GM18505 (cell line): ENCODE results near the gene ASTN2.

Source experiments
- ATAC-seq: cut with Tn5 transposase; IDR thresholded peaks from one replicate; pipeline ENCODE4 v1.9.1; 2021; ENCODE audit not compliant: unreplicated experiment
- POLR2A ChIP-seq: IDR thresholded peaks from 4 replicates; pipeline ENCODE4 v1.6.1; 2011; ENCODE audit warnings: borderline replicate concordance; ENCODE audit not compliant: insufficient read depth, insufficient read length; ENCODE audit errors: extremely low read depth

ASTN2 gene

DNA sequence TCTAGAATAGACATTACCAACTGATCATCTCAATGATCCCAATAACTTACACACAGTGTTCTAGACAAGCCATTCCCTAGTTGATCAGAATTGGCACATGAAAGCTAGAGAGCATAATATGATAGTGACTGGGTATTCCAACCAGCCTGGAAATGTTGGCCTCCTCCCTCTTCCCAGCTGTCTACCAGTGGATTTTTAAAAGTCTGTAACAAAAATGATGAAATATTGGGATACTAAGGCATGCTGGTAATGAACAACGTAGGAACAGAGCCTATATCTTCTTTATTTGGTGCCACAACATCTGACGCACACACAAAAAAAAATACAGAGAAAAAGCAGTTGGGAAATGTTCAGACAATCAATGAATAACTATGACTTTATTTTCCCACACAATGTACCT, 692.9 kb downstream of the ASTN2 start:
- no peak for TF ChIP-seq POLR2A

DNA sequence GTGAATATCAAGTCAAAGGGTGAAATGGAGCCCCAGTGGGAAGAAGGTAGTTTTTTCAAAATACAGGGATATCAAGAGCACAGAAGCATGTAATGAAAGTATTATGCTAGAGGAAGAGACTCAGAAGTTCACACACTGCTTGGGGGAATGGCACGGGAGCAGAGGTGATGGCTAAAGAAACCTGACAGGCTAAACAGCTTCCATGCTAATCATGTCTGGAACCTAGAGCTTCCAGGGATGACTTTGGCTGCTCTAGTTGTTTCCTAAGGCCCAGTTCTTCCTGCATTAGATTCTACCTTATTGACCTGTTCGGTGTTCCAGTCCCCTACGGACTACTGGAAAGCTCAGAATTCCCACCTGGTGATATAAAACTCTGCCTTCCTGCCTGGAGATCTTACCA, 693.4 kb downstream of the ASTN2 start:
- no peak for TF ChIP-seq POLR2A
- no peak for ATAC-seq

More for the DNA sequence above, 692.9 kb downstream of the ASTN2 start:
- ATAC-seq, result no peak

DNA sequence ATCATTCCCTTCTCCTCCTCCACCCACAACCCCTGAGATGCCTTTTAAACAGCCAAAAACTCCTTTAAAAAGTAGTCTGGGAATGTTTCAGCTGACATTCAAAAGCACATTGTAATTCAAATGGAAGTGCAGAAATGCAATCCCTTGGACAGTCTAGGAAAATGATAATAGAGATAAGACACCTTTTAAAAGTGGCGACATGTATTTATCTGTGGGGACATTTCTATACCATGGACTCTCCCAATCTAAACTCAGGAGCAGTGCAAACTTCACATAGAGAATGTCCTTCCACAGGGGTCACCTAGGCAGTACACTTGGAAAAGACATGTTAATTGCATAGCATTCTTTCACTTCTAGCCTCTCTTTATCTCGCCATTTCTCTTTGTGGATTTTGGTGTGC, 694.7 kb downstream of the ASTN2 start:
- no peak for TF ChIP-seq POLR2A
- no peak for ATAC-seq

DNA sequence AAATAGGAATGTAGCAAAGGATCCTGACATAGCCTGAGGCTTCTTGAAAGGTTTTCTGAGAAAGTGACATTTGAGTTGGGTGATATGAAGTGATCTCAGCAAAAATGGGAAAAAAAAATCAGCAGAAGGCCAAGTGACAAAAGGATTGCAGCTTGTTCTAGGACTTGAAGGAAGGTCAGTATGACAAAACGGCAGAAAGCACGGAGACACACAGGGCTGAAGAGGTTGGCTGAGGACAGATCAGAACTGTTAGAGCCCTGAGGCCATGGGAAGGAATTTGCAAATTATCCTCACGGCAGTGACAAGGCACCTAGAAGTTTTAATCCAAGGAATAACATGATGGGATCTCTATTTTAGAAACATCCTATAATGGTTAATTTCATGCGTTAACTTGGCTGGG, 696.7 kb downstream of the ASTN2 start:
- no peak for ATAC-seq
- no peak for TF ChIP-seq POLR2A

GRCh38 chr9:116717150-116717549, 697.7 kb downstream of the ASTN2 start:
- ATAC-seq, result no peak
- no peak for TF ChIP-seq POLR2A

DNA sequence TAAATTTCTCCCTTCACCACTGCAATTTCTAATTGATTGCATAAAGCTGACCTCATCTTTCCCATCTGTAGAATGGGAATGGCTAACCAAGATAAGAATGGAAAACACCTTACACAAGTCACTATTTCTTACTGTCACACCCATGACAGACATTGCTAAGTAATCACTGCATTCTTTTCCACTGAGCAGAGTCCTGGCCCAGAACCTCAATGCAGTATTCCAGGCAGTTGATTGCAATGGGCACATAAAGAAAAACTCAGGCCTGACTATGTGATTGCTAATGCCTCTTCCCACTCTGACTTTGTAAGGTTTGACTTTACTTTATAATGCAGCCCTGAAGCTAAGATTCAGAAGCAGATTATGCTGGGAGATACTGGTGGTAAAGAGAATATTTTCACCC, 698.4 kb downstream of the ASTN2 start:
- TF ChIP-seq POLR2A, result no peak
- no peak for ATAC-seq

DNA sequence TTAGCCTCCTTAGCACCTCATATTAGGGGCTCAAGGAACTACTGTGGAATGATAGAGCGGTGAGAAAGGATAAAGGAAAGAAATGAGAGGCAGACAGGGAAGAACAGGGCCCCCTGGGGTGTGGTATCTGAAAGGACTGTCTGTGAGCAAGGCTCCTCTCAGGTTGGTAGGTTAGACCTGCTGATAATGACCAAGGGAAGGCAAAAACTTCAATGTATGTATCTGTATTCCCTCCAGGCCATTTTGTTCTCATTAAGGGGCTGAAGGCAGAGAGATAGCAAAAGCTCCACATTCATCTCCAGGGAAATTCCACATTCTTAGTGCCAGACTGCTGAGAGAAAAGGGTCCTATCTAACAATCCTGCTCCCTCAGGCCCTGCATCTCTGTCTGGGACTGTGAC, 699.1 kb downstream of the ASTN2 start:
- no peak for ATAC-seq

GRCh38 chr9:116713271-116713670, 701.6 kb downstream of the ASTN2 start:
- TF ChIP-seq POLR2A, result no peak
- ATAC-seq, result no peak

More for the DNA sequence above, 699.1 kb downstream of the ASTN2 start:
- TF ChIP-seq POLR2A, result no peak

DNA sequence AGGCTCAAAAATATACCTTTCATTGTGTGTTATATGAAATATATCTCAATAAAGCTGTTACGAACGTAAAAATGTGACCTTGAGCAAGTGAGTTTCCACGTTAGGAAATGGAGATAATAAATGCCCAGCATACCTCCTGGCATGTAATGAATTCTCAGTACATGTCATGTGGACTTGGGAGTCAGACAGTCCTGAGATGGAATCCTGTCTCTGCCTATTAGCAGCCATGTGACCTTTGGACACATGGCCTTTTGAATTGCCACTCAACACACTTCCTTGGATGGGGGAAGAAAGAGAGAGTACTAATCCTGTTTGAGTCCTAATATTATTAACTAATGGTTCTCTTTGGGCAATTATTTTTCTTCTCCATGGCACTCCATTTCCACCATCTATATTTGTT, 702.1 kb downstream of the ASTN2 start:
- TF ChIP-seq POLR2A, result no peak
- ATAC-seq, result no peak

- no peak for ATAC-seq
- no peak for TF ChIP-seq POLR2A
Measured at GRCh38 chr9:116706310-116707290, 708.3 kb downstream of the ASTN2 start.

DNA sequence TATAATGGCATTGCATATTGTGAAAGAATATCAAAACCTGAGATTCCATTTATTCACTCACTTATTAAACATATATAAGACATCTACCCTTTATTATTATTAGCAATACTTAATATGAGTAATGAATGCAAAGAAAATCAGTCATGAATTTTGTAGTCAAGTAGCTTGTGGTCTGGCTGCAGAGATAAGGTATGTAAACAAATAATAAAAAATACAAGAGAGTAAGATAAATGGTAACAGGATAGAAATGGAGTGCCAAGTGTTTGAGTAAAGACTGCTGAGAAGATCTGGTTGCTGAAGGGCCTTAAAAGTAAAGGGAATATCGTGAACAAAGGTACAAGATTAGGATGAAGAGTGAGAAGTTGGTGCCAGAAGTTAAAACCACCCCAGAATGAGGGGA, 709.3 kb downstream of the ASTN2 start:
- no peak for ATAC-seq
- no peak for TF ChIP-seq POLR2A

GRCh38 chr9:116704470-116704869, 710.4 kb downstream of the ASTN2 start:
- no peak for TF ChIP-seq POLR2A
- no peak for ATAC-seq

- ATAC-seq, result no peak
- TF ChIP-seq POLR2A, result no peak
Measured at GRCh38 chr9:116703634-116704033, 711.2 kb downstream of the ASTN2 start.

DNA sequence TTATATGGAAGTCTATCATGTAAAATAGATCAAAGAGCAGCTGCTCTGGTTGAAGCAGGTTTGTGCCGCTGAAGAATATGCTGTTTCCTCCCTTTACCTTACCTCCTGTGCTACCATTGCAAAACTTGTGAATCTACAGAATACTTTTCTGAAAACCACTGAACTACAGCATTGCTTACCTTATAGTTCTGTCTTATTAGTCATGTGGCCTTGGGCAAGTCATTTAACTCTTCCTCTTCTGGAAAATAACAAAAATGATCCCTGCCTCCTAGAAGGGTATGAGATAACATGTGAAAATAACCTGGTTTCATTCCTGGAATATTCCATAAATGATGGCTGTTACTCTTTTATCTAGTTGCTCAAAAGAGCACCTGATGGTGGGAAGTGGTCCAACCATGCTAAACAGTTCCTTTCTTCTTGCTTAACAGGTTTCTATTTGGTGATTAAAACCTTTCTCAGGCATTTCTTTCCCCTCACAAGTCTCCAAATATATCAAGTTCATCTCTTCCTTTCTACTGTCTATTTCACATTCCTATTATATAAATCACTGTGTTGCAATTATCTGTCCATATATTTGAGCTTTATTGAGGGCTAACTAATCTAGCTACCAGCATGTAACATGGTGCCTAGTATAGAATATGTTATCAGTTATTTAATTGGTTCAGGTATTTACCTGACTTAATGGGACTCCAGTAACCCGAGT, 712.8 kb downstream of the ASTN2 start:
- no peak for TF ChIP-seq POLR2A
- ATAC-seq, result no peak
